NB4 (cell line): Measurements from ENCODE around the gene SERGEF.

ENCODE experiments used
- MYC ChIP-seq: IDR thresholded peaks from 2 replicates; pipeline ENCODE4 v1.6.1; 2011; ENCODE audit warnings: low read depth, low read length
- POLR2A ChIP-seq: IDR thresholded peaks from 2 replicates; pipeline ENCODE4 v1.6.1; 2011; ENCODE audit warnings: mild to moderate bottlenecking; ENCODE audit not compliant: insufficient read length; ENCODE audit errors: extremely low read depth
- TF ChIP-seq, protein P1 (sequence below): IDR thresholded peaks from one replicate; pipeline ENCODE4 v1.5.1; 2012; ENCODE audit warnings: low read depth, low read length
- TF ChIP-seq, protein P2 (sequence below): IDR thresholded peaks from 2 replicates; pipeline ENCODE4 v1.6.1; 2011; ENCODE audit warnings: low read depth, low read length

DNA sequence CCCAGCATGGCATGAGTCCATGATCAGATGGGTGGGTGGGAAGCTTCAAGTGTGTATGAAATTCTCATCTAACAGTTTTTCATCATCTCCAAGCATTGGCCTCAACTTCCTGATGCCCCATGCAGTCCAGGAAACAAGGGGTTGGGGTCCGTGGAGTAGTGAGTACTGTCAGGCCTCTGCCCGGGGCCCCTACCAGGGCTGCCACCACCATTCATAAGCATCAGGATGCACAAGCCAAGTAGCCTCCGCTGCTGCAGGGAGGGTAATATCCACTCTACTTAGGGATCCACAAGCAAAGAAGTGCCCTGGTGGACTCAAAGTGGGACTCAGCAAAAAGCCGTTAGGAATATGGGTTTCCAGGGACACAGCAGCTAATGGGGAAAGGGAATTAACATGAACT is 229.0 kb downstream of the SERGEF start:
- TF ChIP-seq MYC (no peak), POLR2A (no peak)
- TF ChIP-seq, protein P1, sequence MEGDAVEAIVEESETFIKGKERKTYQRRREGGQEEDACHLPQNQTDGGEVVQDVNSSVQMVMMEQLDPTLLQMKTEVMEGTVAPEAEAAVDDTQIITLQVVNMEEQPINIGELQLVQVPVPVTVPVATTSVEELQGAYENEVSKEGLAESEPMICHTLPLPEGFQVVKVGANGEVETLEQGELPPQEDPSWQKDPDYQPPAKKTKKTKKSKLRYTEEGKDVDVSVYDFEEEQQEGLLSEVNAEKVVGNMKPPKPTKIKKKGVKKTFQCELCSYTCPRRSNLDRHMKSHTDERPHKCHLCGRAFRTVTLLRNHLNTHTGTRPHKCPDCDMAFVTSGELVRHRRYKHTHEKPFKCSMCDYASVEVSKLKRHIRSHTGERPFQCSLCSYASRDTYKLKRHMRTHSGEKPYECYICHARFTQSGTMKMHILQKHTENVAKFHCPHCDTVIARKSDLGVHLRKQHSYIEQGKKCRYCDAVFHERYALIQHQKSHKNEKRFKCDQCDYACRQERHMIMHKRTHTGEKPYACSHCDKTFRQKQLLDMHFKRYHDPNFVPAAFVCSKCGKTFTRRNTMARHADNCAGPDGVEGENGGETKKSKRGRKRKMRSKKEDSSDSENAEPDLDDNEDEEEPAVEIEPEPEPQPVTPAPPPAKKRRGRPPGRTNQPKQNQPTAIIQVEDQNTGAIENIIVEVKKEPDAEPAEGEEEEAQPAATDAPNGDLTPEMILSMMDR = no peak
- TF ChIP-seq, protein P2, sequence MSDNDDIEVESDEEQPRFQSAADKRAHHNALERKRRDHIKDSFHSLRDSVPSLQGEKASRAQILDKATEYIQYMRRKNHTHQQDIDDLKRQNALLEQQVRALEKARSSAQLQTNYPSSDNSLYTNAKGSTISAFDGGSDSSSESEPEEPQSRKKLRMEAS = no peak
